ENCODE results near the gene NUAK2.
"Not testable (repeated sequence)": the region's sequence is repeated elsewhere in the genome, so short reads cannot be mapped to it uniquely, and the experiment has no call there.

The NUAK2 gene

DNA sequence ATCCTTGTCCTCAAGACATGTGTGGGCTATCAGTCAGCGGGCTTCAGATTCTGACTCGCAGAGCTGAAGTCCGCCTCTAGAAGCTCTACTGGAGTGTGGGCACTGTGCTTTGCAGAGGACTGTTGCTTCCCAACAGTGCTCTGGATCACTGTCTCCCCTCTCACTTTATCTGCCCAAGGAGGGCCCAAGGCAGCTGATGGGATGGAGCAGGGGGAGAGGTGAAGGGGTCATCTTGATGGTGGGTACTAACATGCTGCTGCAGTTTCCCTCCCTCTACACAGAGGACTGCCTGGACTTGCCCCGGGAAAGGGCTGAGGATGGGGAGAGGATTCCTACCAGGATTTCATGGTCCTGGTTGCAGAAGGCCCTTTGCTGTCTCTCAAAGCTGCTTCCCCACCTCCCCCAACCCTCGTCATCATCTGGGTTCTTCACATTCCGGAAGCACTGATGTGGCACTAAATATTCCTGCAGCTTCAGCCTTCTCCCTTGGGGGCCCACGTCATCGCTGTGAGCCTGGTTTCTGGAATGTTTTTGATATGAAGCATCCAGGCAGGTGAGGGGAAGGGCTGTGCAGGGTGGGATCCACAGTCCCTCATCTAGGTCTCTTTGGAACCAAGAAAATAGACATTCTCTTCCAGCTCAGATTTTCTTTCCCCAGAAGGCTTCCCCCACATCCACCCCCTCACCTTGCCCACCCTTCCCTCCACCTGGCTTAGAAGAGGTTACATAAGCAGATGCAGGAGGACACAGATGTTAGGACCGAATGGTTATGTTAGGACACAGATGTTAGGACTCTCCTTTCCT lies 23.2 kb downstream of the NUAK2 start:
- no peak for DNase-seq (ENCODE audit: low read depth in 2 of 2)

DNA sequence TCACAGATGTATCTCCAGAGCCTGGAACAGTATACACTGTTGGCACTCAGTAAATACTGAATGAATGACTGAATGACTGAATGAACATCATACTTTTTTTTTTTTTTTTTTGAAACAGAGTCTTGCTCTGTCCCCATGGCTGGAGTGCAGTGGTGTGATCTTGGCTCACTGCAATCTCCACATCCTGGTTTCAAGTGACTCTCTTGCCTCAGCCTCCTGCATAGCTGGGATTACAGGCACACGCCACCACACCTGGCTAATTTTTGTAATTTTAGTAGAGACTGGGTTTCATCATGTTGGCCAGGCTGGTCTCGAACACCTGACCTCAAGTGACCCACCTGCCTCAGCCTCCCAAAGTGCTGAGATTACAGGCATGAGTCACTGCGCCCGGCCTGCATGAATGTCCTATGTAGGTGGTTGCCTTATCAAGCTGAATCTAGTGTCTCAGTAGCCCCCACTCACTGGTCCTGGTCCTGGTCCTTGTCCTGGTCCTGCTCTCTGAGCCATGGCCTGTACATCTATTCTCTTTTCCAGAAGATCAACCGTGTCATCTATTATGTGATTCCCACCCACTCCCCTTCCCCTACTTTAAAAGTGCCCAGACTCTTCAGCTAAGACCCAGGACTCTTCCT lies 23.9 kb downstream of the NUAK2 start:
- DNase-seq (ENCODE audit: low read depth in 2 of 2), result not testable (repeated sequence)

DNA sequence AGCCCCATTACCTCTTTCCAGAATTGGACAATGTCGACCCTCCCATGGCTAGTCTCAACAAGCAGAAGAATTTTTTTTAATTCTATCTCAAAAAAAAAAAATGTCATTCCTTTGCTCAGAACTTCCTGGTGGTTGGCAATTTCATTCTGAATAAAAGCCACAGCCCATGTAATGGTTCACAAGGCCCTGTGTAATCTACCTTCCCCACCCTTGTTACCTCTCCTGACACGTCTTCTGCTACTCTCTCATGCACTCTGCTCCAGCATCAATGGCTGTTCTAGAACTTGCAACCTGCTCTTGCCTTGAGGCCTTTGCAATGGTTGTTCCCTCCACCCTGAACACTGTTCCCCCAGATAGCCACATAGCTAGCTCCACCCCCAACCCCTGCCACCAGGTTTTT lies 25.4 kb downstream of the NUAK2 start:
- no peak for DNase-seq (ENCODE audit: low read depth in 2 of 2)

DNA sequence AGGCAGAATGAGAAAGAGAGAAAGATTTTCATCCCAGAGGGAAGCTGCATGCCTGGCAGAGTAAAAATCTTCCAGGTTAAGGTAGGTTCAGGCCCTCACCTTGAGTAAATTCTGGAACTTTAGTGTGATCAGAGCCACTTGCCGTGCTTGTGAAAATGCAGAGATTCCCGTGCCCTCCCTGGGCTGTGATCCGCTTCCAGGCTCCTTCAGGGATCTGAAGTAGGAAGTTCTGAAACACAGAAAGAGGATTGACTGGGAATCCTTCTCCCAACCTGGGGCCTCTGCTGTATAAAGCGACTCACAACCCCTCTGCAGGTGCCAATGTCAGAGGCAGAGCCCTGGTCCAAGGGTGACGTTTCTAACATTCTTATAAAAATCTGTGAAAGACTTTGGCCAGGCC lies 26.6 kb downstream of the NUAK2 start:
- no peak for DNase-seq (ENCODE audit: low read depth in 2 of 2)

DNA sequence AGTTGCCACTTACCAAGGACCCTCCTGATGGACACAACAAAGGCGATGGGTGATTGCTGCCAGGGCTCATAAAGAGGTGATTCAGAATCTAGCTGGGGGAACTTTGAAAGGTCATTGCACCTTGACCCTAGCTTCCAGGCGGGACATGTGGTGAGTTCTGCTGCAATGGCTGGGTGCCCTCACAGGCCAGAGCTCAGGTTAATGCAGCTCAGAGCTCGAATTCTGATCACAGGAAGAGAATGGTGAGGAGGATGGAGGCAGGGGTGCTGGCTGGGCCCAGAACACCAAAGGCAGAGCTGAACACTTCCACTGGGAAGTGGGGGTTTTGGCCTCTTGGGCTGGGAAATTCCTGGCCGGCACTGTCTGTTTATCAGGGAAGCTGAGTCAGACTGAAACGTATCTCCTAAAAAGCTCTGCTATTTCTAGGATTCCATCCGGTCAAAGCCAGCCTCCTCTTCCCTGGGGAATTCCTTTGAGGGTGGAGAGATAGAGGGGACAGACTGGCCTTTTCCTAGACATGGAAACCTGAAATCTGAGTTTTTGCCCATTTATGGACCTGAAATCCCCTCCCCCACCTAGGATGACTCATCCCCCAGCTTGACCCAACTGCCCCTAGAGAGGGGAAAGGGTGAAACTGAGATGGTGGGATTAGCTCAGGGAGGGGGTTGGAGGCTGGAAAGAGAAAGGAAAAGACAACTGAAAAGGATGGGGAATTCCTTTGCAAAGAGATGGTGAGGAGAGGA lies 27.2 kb downstream of the NUAK2 start:
- no peak for DNase-seq (ENCODE audit: low read depth in 2 of 2)

DNA sequence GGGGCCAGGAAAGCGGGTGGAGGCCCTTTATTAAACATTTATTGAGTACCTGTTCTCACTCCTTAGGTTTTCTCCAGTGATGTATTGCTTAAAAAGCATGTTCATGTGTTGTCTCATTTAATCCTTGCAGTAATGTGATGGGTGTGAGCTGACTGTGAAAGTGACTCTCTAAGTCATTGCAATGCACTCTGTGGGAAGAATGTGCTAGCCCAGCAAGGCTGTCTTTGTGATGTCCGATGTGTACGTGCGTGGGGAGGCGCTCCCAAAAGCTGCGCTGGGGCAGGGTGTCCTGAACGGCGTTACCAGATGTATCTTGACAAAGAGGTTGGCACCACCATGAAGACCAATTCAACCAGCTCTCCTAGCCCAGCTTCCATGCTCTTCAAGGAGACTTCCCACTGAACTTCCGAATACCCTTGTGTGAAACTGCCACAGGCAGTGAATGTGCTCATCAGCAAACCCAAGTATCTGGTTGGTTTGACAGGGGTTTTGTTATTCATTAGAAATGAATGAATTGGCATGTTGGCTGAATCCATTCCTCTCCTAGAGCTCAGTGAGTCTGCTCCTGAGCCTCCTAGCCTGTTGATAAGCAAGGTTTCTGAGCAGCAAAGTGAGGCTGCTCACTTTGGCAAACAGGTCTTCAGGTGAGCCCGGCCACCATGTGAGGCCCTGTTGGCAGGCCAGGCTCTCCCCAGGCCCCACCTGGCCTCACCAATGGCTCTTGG lies 28.0 kb downstream of the NUAK2 start:
- DNase-seq (ENCODE audit: low read depth in 2 of 2), result no peak

DNA sequence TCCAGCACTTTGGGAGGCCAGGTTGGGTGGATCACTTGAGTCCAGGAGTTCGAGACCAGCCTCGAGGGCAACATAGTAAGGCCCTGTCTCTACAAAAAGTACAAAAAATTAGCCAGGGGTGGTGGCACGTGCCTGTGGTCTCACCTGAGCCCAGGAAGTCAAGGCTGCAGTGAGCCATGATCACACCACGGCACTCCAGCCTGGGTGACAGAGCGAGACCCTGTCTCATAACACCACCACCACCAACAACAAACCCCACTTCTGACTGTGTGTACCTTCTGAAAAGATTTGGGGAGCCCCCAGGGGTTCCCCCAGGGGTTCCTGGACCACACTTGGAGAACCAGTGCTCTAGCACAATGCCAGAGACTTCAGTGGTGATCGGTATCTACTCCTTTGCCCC lies 29.9 kb downstream of the NUAK2 start:
- no peak for DNase-seq (ENCODE audit: low read depth in 2 of 2)

DNA sequence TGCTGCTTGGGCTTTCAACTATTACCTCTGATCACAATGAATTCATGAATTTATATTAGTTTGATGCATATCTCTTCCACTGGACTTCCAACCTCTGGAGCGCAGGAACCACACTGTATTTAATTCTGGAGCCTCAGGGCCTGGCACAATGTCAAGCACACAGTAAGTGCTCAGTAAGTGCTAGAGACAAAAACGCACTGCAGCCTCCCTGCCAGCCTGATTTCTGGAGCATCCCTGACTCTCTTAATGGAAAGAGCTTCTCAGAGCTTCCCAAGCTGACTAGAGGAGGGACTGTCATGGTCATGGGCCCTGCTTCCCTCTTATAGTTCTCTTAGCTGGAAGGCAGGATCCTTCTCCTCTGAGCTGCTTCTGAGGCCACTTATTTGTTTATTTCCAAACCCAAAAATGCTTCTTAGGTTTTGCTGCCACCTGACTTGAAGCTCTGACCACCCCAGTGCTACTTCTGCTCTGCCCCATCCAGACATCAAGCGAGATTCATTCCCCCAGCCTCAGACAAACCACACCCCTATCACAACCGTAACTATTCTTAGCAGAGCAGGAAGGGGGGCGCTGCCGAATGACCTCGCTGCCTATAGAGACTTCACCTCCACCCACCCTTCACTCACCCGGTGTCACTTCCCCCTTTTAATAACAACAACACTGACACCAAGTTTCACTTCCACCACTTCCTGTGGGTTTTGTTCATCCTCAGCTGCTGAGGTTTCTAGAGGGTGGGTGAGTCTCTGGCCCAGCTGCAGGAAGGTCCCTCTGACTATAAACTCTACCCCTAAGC lies 33.6 kb downstream of the NUAK2 start:
- DNase-seq (ENCODE audit: low read depth in 2 of 2), result peak; percentile 76 to 83

DNA sequence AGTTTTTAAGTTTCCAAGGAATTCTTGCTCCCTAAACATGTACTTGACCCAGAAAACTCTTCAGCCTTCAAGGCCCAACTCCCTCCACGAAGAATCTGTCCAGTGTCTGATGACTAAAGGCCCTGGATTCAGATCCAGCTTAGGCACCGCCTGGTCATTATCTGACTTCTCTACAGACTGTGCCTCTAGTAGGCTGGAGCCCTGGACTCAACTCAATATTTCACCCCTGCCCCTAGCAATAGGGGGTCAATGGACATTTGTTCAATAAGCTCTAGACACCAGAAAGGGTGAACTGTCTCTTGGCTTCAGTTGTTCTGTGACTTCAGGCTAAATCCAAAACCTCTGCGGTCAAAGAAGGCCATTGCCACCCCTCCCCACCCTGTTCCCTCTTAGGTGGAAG lies 34.5 kb downstream of the NUAK2 start:
- no peak for DNase-seq (ENCODE audit: low read depth in 2 of 2)

DNA sequence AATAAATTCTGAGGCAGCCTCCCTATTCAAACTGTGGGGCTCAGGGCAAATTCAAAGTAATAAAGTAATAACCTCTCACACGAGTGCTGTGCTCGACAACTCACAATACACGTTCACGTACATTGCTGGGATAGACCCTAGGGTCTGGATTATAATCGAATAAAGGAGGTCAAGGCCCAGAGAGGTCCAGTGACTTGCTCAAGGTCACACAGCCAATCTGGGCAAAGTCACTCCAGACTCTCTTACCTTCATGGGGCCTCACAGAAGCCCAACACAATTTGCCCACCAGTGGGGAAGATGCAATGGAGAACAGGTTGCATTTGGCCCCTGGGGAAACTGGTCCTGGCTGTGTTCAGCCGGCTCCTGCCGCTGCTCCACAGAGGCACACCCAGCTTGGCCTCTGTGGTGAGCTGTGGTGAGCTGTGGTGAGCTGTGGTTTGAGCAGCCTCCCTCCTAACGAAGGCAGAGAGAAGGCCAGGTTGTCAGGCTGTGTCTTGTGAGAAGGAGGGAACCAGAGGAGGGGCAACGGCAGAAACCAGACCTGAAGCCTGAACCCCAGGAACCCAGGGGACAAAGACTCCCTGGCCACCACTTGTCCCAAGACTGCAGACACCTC lies 35.1 kb downstream of the NUAK2 start:
- DNase-seq (ENCODE audit: low read depth in 2 of 2), result peak; percentile 70 to 79

DNA sequence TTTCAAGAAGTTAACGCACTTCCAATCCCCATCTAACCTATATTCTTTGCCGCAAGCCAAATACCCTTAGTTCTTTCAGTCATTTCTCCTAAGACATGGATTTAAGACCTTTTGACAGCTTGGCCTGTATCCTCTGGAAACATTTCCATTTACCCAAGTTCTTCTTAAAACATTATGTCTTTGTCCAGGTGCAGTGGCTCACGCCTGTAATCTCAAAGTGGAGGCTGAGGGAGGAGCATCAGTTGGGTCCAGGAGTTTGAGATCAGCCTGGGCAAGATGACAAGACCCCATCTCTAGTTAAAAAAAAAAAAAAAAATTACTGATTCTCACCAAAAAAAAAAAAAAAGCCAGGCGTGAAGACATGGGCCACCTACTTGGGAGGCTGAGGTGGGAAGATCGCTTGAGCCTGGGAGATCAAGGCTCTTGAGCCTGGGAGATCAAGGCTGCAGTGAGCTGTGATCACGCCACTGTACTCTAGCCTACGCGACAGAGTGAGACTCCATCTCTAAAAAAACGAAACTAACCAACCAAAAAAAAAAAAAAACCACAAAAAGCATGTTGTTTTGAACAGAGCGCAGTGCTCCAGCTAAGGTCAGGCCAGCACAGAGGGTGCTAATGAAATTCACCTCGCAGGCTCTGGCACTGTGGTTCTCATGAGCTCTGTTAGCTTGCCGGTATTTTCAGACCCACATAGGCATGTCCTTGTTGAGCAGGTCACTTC lies 36.0 kb downstream of the NUAK2 start:
- peak; percentile 31 to 32 for DNase-seq (ENCODE audit: low read depth in 2 of 2)

DNA sequence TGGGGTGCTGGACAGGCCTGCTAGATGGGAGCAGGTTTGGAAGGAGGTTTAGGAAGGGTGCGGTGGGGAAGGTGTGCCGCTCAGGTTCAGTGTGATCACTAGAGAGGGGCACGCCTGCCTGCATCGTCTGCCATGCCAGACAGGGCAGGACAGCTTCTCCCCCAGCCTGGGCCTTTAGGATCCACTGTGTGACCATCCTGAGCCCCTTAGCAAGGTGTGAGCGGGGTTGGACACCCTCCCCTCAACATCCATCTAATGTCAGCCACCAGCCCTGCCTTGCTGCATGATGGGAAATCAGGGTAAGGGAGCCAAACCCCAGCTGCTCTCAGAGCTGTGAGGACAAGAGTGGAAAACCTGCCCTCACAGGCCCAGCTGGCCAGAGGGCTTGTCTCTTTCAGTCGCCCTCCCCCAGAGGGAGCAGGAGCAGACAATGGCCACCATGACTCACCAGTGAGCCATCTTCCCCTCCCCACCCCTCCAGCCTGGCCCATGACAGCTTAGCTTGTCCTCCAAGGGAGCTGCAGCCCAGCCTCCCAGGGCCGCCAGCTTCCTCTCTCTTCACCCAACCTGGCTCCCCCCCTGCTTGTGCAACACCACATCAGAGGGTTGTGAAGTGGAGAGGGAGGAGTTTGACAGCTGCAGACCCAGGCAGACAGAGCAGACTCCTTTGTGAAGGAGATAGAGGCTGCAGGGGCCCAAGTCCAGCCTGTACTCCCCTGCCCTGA lies 37.0 kb downstream of the NUAK2 start:
- DNase-seq (ENCODE audit: low read depth in 2 of 2), result peak; percentile 77 to 80

DNA sequence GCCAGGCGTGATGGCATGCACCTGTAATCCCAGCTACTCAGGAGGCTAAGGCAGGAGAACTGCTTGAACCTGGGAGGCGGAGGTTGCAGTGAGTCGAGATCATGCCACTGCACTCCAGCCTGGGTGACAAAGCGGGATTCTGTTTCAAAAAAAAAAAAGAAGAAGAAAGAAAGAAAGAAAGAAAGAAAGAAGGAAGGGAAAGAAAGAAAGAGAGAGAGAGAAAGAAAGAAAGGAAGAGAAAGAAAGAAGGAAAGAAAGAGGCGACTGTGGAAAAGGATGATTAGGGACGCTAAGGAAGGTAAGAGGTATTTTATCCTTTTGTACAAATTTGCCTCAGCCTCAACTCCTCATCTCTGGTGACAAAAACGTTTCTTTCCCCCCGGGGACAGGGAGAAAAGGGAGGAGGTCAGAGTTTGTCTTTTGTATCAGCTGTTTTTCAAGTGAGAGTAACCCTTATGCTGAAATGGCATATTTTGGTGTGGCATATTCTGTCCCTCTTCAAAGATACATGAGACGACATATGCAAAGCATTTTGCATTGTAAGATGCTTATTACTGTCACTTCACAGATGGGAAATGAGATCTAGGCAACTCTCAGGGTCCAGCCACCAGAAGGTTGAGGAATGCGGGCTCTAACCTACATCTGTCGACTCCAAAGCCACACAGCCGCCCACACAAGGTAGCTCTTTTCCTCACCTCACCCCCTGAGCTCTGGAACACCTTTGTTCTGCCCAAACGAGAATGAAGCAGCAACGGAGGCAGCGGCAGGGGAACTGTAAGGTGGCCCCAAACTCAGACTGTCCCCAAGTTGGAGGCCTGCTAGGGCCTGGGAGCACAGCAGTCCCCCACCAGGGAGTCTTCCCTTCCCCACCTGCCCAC lies 38.0 kb downstream of the NUAK2 start:
- no peak for DNase-seq (ENCODE audit: low read depth in 2 of 2)

DNA sequence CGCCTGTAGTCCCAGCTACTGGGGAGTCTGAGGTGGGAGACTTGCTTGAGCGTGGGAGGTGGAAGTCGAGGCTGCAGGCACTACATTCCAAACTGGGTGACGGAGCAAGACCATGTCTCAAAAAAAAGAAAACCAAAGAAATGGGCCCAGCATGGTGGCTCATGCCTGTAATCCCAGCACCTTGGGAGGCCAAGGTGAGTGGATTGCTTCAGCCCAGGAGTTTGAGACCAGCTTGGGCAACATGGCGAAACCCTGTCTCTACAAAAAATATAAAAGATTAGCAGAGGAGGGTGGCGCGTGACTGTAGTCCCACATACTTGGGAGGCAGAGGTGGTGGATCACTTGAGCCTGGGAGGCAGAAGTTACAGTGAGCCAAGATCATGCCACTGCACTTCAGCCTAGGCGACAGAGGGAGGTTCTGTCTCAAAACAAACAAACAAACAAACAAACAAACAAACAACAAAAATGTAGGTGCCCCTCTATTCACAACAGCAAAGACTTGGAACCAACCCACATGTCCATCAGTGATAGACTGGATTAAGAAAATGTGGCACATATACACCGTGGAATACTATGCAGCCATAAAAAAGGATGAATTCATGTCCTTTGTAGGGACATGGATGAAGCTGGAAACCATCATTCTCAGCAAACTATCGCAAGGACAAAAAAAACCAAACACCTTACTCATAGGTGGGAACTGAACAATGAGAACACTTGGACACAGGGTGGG lies 40.7 kb downstream of the NUAK2 start:
- DNase-seq (ENCODE audit: low read depth in 2 of 2), result not testable (repeated sequence)

DNA sequence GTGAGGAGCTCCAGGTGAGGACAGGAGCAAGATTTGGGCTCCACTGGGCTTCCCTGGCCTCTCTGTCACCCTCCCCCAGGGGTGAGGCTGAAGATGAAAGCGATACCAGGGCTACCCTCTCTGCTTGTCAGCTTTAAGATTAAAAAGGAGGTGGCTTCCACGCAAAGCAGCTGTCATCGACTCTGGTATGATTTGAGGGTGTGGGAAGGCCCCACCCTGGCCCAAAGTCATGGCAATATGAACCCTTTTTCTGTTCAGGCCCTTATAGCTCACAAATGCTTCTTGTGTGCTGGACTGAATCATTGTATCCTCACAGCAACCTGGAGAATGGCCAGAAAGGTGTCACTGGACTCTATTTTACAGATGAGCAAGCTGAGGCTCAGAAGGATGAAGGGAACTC lies 41.6 kb downstream of the NUAK2 start:
- no peak for DNase-seq (ENCODE audit: low read depth in 2 of 2)

DNA sequence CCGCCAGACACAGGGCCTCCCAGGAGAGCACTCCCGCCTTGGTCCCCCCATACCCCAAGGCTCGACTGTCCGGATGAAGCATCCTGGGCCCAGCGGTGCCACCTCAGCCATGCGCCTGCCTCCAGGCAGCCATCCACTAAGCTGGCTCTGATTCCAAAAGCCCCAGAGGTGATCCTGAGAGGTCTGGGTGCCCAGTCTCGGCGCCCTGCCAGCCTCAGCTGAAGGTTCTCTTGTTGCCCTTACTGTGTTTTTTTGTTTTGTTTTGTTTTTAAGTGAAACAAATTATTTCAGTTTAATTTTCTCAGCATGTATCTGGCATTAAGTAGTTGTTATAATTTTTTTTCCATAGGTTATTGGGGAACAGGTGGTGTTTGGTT lies 44.9 kb downstream of the NUAK2 start:
- DNase-seq (ENCODE audit: low read depth in 2 of 2), result no peak

DNA sequence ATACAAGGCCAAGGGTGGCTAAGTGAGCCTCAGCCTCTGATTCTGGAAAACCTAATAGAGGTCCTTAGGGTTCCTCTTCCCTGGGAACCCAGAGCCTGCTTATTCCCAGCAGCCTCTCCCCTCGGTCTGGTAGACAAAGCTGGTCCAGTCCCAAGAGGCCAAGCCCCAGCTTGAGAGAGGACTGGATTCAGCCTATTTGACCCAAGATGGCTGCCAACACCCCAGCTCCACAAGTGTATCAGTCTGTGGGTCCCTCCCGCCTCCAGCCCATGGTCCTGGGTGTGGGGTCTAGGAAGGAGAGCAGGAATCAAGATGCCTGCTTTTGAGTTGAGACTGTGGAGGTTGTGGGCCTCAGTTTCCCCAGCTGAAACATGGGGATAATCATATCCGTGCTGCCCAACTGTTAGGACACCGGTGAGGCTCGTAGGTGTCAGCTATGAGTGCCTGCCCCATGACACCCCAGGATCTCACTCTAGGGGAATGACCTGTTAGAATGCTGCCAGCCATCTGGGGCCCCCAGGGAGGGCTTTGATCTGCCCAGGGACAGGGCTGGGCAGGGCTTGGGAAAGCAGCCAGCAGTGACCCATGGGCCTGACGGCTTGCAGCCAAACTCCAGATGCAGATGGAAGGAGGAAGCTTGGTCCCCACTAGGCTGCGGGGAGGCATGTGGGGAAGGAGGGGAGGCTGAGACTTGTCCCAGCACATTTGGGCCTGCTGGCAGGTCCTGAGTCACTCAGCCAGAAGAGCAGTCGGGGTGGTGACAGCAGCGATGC lies 45.4 kb downstream of the NUAK2 start:
- DNase-seq (ENCODE audit: low read depth in 2 of 2), result no peak

Data from stimulated activated CD8-positive, alpha-beta memory T cell treated with anti-CD3 and anti-CD28 coated beads, Interleukin-15, amount 100 ng/mL, for 48 hours (primary cell).